ENCODE data around the gene MICAL2. TPM values are rescaled to one million over a fixed set of nuclear protein-coding genes. Genes with fewer than 3 reads are reported as not detected.
A peak's percentile ranks its signal among the peaks of the same experiment; 100 is the strongest.

MICAL2 gene
- total RNA-seq, 4 donors from 2014 or later: 27.4 to 63.6 (median 51.9) TPM

DNA sequence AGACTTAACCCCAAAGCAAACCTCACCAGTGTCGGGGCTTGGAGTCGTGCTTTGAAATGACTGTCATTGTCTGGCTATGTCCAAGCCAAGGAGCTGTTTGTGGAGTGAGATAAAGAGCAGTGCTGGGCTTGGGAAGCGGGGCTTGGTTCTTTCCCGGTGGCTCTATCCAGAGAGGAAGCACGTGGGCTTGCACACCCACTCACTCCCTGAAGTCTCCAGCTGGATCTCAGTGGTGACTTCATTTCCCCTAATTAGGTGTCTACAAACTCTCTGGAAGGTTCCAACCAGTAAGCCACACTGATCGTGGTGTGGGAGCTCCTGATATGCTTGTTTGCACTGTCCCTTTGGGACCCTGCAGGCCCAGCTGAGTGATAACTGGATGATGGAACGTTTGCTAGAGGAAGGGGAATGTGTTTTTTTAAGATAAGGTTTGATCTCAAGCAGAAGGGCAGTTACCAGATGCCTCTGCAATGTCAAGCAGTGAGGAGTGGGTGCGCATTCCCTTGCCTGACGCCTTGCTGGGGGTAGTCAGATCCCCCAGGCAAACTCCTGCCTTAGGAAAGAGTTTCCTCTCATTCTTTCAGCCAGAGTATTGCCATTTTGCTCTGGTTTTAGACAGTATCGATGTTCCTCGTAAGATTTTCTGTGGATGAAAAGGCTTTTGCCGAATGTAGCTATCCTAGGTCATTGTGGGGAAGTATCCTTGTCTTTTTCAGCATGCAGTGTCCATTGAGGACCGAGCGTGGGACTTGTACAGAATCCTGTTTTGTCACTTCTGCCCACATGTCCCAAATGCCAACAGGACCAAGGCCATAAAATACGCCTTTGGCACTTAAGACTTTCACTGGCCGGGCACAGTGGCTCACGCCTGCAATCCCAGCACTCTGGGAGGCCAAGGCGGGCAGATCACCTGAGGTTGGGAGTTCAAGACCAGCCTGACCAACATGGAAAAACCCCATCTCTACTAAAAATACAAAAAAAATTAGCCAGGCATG is 90.9 kb downstream of the MICAL2 start:
- intact Hi-C loops (cut with DNase I): no loop called here

GRCh38 chr11:12202661-12203310 is 92.4 kb downstream of the MICAL2 start:
- TF ChIP-seq POLR2A (IDR thresholded peaks at IDR 0.05): no peak
- TF ChIP-seq, protein P1, sequence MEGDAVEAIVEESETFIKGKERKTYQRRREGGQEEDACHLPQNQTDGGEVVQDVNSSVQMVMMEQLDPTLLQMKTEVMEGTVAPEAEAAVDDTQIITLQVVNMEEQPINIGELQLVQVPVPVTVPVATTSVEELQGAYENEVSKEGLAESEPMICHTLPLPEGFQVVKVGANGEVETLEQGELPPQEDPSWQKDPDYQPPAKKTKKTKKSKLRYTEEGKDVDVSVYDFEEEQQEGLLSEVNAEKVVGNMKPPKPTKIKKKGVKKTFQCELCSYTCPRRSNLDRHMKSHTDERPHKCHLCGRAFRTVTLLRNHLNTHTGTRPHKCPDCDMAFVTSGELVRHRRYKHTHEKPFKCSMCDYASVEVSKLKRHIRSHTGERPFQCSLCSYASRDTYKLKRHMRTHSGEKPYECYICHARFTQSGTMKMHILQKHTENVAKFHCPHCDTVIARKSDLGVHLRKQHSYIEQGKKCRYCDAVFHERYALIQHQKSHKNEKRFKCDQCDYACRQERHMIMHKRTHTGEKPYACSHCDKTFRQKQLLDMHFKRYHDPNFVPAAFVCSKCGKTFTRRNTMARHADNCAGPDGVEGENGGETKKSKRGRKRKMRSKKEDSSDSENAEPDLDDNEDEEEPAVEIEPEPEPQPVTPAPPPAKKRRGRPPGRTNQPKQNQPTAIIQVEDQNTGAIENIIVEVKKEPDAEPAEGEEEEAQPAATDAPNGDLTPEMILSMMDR (IDR thresholded peaks at IDR 0.05): no peak
- Histone ChIP-seq H3K9me3 (no peaks in the 10 kb centered on the region), H3K4me3 (replicated peaks in 1 of 3) (no peak overlapping the region), H3K4me1 (peaks cover 9 to 17% of the 10 kb centered on the region in 2 donors), H3K27me3 (no peaks in the 10 kb centered on the region), H3K36me3 (peaks cover 3 to 5% of the 10 kb centered on the region in 2 donors), H3K27ac (no peak overlapping the region)
- DNase-seq: no peak
- intact Hi-C loops (cut with DNase I): no loop called here
- WGBS, 2 donors: 95 to 96% methylated on average over 7 of the region's 7 CpGs

More for the DNA sequence above, 90.9 kb downstream of the MICAL2 start:
- 73 to 74% methylated on average over 18 of the region's 18 CpGs for WGBS, 2 donors
- DNase-seq: peak; percentile 17 to 23
- Histone ChIP-seq H3K27ac (peak overlapping the region in 2 of 3 donors; percentile 64 to 69), H3K9me3 (no peaks in the 10 kb centered on the region), H3K36me3 (peaks cover 0 to 3% of the 10 kb centered on the region in 2 donors), H3K4me3 (replicated peaks in 1 of 3) (no peak overlapping the region), H3K27me3 (no peaks in the 10 kb centered on the region), H3K4me1 (peaks cover 15 to 24% of the 10 kb centered on the region in 2 donors)
- TF ChIP-seq POLR2A (IDR thresholded peaks at IDR 0.05): no peak
- TF ChIP-seq, protein P1 (IDR thresholded peaks at IDR 0.05): no peak

DNA sequence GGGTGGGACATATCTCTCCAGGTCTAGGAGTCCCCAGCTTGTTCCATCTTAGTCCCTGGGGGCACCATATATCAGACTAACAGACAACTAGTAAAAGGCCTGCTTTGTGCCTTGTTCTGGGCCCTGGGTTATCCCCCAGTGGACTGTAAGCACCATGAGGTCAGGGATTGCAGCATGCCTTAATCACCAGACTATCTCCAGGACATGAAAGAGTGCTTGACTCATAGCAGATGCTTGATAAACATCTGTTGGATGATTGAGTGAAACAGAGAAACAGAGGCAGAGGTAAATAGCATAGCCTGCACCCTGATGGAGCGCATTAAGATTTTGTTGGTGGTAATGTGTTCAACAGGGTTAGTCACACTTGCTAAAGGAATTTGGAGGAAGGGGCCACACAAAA is 94.1 kb downstream of the MICAL2 start:
- Histone ChIP-seq H3K36me3 (peaks cover 6 to 16% of the 10 kb centered on the region in 2 donors), H3K27ac (no peak overlapping the region), H3K27me3 (no peaks in the 10 kb centered on the region), H3K4me3 (replicated peaks in 1 of 3) (no peak overlapping the region), H3K4me1 (peaks cover 9 to 17% of the 10 kb centered on the region in 2 donors), H3K9me3 (no peaks in the 10 kb centered on the region)
- TF ChIP-seq, protein P1 (IDR thresholded peaks at IDR 0.05): no peak
- TF ChIP-seq POLR2A (IDR thresholded peaks at IDR 0.05): no peak
- WGBS, 2 donors: 100% methylated on average over 1 of the region's 1 CpG
- no peak for DNase-seq
- intact Hi-C loops (cut with DNase I): no loop called here

GRCh38 chr11:12205330-12205729 is 94.9 kb downstream of the MICAL2 start:
- peaks cover 6 to 17% of the 10 kb centered on the region in 2 donors for H3K36me3 ChIP-seq
- H3K27me3 ChIP-seq: no peaks in the 10 kb centered on the region
- no peak overlapping the region for H3K4me3 ChIP-seq (replicated peaks in 1 of 3)
- H3K27ac ChIP-seq: no peak overlapping the region
- H3K9me3 ChIP-seq: no peaks in the 10 kb centered on the region
- TF ChIP-seq, protein P1 (IDR thresholded peaks at IDR 0.05): no peak
- TF ChIP-seq POLR2A (IDR thresholded peaks at IDR 0.05): no peak
- no peak for DNase-seq
- H3K4me1 ChIP-seq: peaks cover 5 to 11% of the 10 kb centered on the region in 2 donors
- intact Hi-C loops (cut with DNase I): no loop called here

Data from thyroid gland (tissue), 4 donors.